ENCODE measurements around the gene TXNDC2.
"Not testable (repeated sequence)": the region's sequence is repeated elsewhere in the genome, so short reads cannot be mapped to it uniquely, and the experiment has no call there.

Gene TXNDC2

GRCh38 chr18:9885170-9886004 lies at the start of gene TXNDC2:
TSS of gene TXNDC2 (plus strand) at chr18:9885973. CDS start at chr18:9886681, 708 bp downstream.
- DNase-seq (ENCODE audit: low read depth): no peak

- DNase-seq (ENCODE audit: low read depth): no peak
Measured at GRCh38 chr18:9838144-9838877, 47.5 kb upstream of the TXNDC2 start.

- DNase-seq (ENCODE audit: low read depth): no peak
Measured at GRCh38 chr18:9839211-9839610, 46.6 kb upstream of the TXNDC2 start.

GRCh38 chr18:9839853-9840252 lies 45.9 kb upstream of the TXNDC2 start:
- DNase-seq (ENCODE audit: low read depth): no peak

GRCh38 chr18:9841752-9842151 lies 44.0 kb upstream of the TXNDC2 start:
- DNase-seq (ENCODE audit: low read depth): no peak

- DNase-seq (ENCODE audit: low read depth): no peak
Measured at GRCh38 chr18:9842448-9842847, 43.3 kb upstream of the TXNDC2 start.

- no peak for DNase-seq (ENCODE audit: low read depth)
Measured at GRCh38 chr18:9845256-9845655, 40.5 kb upstream of the TXNDC2 start.

GRCh38 chr18:9846162-9846925 lies 39.4 kb upstream of the TXNDC2 start:
- DNase-seq (ENCODE audit: low read depth): no peak

GRCh38 chr18:9848170-9848879 lies 37.4 kb upstream of the TXNDC2 start:
- DNase-seq (ENCODE audit: low read depth): no peak

- no peak for DNase-seq (ENCODE audit: low read depth)
Measured at GRCh38 chr18:9849407-9850283, 36.1 kb upstream of the TXNDC2 start.

GRCh38 chr18:9850309-9850708 lies 35.5 kb upstream of the TXNDC2 start:
- no peak for DNase-seq (ENCODE audit: low read depth)

GRCh38 chr18:9851511-9851910 lies 34.3 kb upstream of the TXNDC2 start:
- DNase-seq (ENCODE audit: low read depth): no peak

GRCh38 chr18:9852266-9853081 lies 33.3 kb upstream of the TXNDC2 start:
- DNase-seq (ENCODE audit: low read depth): no peak

GRCh38 chr18:9854801-9855676 lies 30.7 kb upstream of the TXNDC2 start:
- no peak for DNase-seq (ENCODE audit: low read depth)

GRCh38 chr18:9855681-9856080 lies 30.1 kb upstream of the TXNDC2 start:
- DNase-seq (ENCODE audit: low read depth): no peak

- DNase-seq (ENCODE audit: low read depth): no peak
Measured at GRCh38 chr18:9856092-9856491, 29.7 kb upstream of the TXNDC2 start.

- not testable (repeated sequence) for DNase-seq (ENCODE audit: low read depth)
Measured at GRCh38 chr18:9857479-9857998, 28.2 kb upstream of the TXNDC2 start.

- DNase-seq (ENCODE audit: low read depth): no peak
Measured at GRCh38 chr18:9858642-9859041, 27.1 kb upstream of the TXNDC2 start.

- DNase-seq (ENCODE audit: low read depth): no peak
Measured at GRCh38 chr18:9859232-9859631, 26.5 kb upstream of the TXNDC2 start.
